Epithelial cell of esophagus (primary cell): ENCODE results near the gene NME1.
A peak's percentile ranks its signal among the peaks of the same experiment; 100 is the strongest.
"Not testable (repeated sequence)": the region's sequence is repeated elsewhere in the genome, so short reads cannot be mapped to it uniquely, and the experiment has no call there.

Experiments
- DNase-seq: peaks from one replicate; pipeline ENCODE4 v3.0.0; 2010; ENCODE audit warnings: low read depth
- H3K4me3 ChIP-seq: 2 replicates; pipeline ENCODE4 v1.5.1; 2011; ENCODE audit warnings: mild to moderate bottlenecking, low read length, control low read depth
- TF ChIP-seq, protein P1 (sequence below): IDR thresholded peaks from 2 replicates; pipeline ENCODE4 v1.5.1; 2011; ENCODE audit warnings: low read depth, mild to moderate bottlenecking, low read length, control low read depth, inconsistent platforms; ENCODE audit not compliant: insufficient read depth; ENCODE audit errors: missing control alignments

NME1 gene

DNA sequence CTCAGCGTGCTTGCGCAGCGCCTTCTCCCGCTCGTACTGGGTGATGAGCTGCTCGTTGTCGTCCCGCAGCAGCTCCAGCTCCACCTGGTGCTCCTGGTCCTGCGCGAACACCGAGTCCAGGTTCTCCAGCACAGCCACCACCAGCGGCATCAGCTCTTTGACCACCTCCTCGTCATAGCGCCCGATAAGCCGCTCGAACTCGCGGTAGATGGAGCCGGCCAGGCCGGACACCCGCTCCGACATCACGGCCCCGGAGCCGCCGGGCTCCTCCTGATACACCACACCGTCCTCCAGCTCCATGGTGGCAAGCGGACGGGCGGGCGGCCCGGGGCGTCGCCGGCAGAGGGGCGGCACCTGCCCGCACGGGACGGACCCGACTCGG lies 33.0 kb upstream of the NME1 start:
- peak overlapping the region; percentile 90 for H3K4me3 ChIP-seq
- TF ChIP-seq, protein P1, sequence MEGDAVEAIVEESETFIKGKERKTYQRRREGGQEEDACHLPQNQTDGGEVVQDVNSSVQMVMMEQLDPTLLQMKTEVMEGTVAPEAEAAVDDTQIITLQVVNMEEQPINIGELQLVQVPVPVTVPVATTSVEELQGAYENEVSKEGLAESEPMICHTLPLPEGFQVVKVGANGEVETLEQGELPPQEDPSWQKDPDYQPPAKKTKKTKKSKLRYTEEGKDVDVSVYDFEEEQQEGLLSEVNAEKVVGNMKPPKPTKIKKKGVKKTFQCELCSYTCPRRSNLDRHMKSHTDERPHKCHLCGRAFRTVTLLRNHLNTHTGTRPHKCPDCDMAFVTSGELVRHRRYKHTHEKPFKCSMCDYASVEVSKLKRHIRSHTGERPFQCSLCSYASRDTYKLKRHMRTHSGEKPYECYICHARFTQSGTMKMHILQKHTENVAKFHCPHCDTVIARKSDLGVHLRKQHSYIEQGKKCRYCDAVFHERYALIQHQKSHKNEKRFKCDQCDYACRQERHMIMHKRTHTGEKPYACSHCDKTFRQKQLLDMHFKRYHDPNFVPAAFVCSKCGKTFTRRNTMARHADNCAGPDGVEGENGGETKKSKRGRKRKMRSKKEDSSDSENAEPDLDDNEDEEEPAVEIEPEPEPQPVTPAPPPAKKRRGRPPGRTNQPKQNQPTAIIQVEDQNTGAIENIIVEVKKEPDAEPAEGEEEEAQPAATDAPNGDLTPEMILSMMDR, result no peak
- DNase-seq, result peak; percentile 53

DNA sequence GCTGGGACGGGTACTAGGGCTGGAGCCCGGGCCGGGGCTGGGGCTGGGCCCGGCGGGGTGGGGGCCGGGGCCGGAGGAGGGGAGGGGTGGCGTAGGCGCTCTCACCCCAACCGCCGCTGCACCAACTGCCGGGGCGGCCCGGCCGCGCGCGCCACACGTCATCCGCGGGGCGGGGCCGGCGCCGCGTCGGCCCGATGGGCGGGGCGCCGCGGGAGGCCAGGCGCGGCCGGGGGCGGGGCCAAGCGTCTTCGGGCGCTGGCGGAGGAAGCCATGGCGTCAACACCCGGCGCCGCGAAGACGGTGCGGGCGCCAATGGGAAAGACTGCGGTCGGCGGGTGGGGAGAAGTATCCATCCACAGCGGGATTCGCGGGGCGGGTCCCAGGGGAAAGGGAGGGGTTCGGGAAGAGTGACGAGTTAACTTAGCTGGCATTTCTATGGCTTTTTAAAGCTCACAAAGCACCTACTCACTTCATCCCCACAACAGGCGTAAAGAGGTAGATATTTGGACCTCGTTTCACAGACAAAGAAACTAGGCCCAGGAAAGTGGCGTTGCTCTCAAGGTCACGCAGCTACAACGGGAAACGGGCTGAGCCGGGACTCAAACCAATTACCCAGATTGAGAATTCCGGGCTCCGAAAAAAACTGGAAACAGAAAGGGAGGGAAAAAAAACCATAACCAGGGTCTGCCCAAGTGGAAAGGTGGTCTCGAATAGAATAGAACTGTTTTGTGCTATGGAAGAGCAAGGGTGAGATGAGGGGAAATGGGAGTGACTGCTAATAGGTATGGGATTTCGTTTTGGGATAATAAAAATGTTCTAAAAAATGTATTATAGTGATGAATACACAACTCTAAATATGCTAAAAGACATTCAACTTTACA lies 32.4 kb upstream of the NME1 start, which contains the start of gene SPAG9:
Gene SPAG9 (minus strand): TSS at position 130 of the 881 bp plus-strand sequence. CDS start 212 bp downstream, outside the sequence.
- TF ChIP-seq, protein P1, result no peak
- peak; percentile 98 for DNase-seq
- peak within 1 kb of the TSS; percentile 90 for H3K4me3 ChIP-seq

GRCh38 chr17:51121620-51122472 lies 31.5 kb upstream of the NME1 start:
- DNase-seq, result peak; percentile 99
- peak overlapping the region; percentile 68 for H3K4me3 ChIP-seq
- TF ChIP-seq, protein P1, result no peak

GRCh38 chr17:51122473-51123115 lies 30.8 kb upstream of the NME1 start:
- not testable (repeated sequence) for H3K4me3 ChIP-seq, DNase-seq

- no peak for DNase-seq
- TF ChIP-seq, protein P1, result no peak
- H3K4me3 ChIP-seq, result no peak overlapping the region
Observed at GRCh38 chr17:51124640-51125503, 28.5 kb upstream of the NME1 start.

DNA sequence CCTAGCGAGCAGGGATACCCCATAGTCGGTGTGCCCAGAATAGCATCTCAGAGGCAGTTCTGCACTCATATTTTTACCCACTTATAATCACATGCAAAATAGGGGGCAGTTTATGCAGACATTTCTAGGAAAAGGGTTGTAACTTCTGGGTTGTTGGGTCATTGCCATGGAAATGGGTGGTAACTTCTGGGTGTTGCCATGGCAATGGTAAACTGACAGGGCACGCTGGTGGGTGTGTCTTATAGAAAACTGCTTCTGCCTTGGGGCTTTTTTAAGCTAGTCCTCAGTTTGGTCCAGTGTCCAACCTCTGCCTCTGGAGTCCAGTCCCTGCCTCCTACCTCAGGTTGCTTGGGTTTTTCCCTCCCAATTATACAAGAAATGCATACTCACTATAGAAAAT lies 25.3 kb upstream of the NME1 start:
- DNase-seq, result no peak
- no peak overlapping the region for H3K4me3 ChIP-seq

More for the DNA sequence above, 25.3 kb upstream of the NME1 start:
- TF ChIP-seq, protein P1, result no peak
